ENCODE data around the gene RASGRP1.

- TF ChIP-seq EZH2phosphoT487 (IDR thresholded peaks at IDR 0.05; ENCODE audit: borderline replicate concordance, low read depth), result no peak
- TF ChIP-seq, protein P1, sequence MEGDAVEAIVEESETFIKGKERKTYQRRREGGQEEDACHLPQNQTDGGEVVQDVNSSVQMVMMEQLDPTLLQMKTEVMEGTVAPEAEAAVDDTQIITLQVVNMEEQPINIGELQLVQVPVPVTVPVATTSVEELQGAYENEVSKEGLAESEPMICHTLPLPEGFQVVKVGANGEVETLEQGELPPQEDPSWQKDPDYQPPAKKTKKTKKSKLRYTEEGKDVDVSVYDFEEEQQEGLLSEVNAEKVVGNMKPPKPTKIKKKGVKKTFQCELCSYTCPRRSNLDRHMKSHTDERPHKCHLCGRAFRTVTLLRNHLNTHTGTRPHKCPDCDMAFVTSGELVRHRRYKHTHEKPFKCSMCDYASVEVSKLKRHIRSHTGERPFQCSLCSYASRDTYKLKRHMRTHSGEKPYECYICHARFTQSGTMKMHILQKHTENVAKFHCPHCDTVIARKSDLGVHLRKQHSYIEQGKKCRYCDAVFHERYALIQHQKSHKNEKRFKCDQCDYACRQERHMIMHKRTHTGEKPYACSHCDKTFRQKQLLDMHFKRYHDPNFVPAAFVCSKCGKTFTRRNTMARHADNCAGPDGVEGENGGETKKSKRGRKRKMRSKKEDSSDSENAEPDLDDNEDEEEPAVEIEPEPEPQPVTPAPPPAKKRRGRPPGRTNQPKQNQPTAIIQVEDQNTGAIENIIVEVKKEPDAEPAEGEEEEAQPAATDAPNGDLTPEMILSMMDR (IDR thresholded peaks at IDR 0.05), result no peak
Observed at GRCh38 chr15:38538328-38539007, 26.1 kb downstream of the RASGRP1 start.

All from SK-N-SH (cell line).